DOHH2 (cell line): ENCODE data around the gene ADAMTS18.

ENCODE experiments used
- CTCF ChIP-seq: fragments of 200-600 bp; sonication (generic); IDR thresholded peaks from one replicate; pipeline ENCODE4 v1.5.1; 2014; ENCODE audit warnings: antibody characterized with exemption, mild to moderate bottlenecking, low read depth, low read length; ENCODE audit not compliant: poor library complexity, severe bottlenecking
- EZH2phosphoT487 ChIP-seq: fragments of 200-600 bp; sonication (generic); IDR thresholded peaks from 2 replicates; pipeline ENCODE4 v1.6.1; 2017; ENCODE audit warnings: borderline replicate concordance, mild to moderate bottlenecking, antibody characterized with exemption, low read length, moderate library complexity, mixed read lengths

- TF ChIP-seq CTCF = no peak
- TF ChIP-seq EZH2phosphoT487 = no peak
Observed at GRCh38 chr16:77399546-77399945, 35.3 kb downstream of the ADAMTS18 start.
